RWPE2 (cell line): ENCODE measurements around the gene AADAC.
"Not testable (repeated sequence)": the region's sequence is repeated elsewhere in the genome, so short reads cannot be mapped to it uniquely, and the experiment has no call there.

Source experiments
- ATAC-seq: fragments of 200-7000 bp; cut with Tn5 transposase; 3 replicates; pipeline ENCODE4 v1.9.1; 2021; ENCODE audit warnings: low read depth
- DNase-seq: peaks from one replicate; pipeline ENCODE4 v3.0.0-alpha.2; 2020; ENCODE audit warnings: low spot score
- H3K27ac ChIP-seq: fragments of 450-650 bp; 2 replicates; pipeline ENCODE4 v1.5.1; 2017; ENCODE audit warnings: mild to moderate bottlenecking; ENCODE audit not compliant: poor library complexity, severe bottlenecking
- H3K27me3 ChIP-seq: fragments of 250-450 bp; sonication (Bioruptor Pico); 2 replicates; pipeline ENCODE4 v1.5.1; 2021; ENCODE audit warnings: mild to moderate bottlenecking, moderate library complexity; ENCODE audit not compliant: insufficient read depth, poor library complexity, severe bottlenecking
- H3K36me3 ChIP-seq: fragments of 250-450 bp; sonication (Bioruptor Pico); 2 replicates; pipeline ENCODE4 v1.5.1; 2020; ENCODE audit warnings: low read depth, mild to moderate bottlenecking, moderate library complexity
- H3K4me1 ChIP-seq: fragments of 250-450 bp; sonication (Bioruptor Pico); 2 replicates; pipeline ENCODE4 v1.5.1; 2021; ENCODE audit warnings: mild to moderate bottlenecking, moderate library complexity; ENCODE audit not compliant: insufficient read depth, poor library complexity, severe bottlenecking
- H3K4me3 ChIP-seq: fragments of 250-450 bp; sonication (Bioruptor Pico); 2 replicates; pipeline ENCODE4 v1.5.1; 2021; ENCODE audit warnings: mild to moderate bottlenecking, moderate library complexity; ENCODE audit not compliant: severe bottlenecking
- H3K9me3 ChIP-seq: fragments of 250-450 bp; sonication (Bioruptor Pico); 2 replicates; pipeline ENCODE4 v1.5.1; 2021; ENCODE audit warnings: mild to moderate bottlenecking, moderate library complexity; ENCODE audit not compliant: severe bottlenecking
- CTCF ChIP-seq: fragments of 450-650 bp; IDR thresholded peaks from one replicate; pipeline ENCODE4 v1.5.1; 2017; ENCODE audit warnings: mild to moderate bottlenecking, moderate library complexity; ENCODE audit not compliant: poor library complexity, severe bottlenecking

AADAC gene

GRCh38 chr3:151813799-151814198 is at the start of gene AADAC:
Gene AADAC (plus strand): TSS chr3:151814116. CDS start chr3:151814163, 47 bp downstream.
- Histone ChIP-seq H3K36me3 (no peaks in the 10 kb centered on the region), H3K4me1 (peaks cover 8% of the 10 kb centered on the region), H3K27me3 (no peaks in the 10 kb centered on the region), H3K9me3 (no peaks in the 10 kb centered on the region), H3K4me3 (no peak within 1 kb of the TSS), H3K27ac (no peak within 1 kb of the TSS)
- no peak for ATAC-seq
- no peak for DNase-seq
- no peak for TF ChIP-seq CTCF

GRCh38 chr3:151764699-151765098 is 49.2 kb upstream of the AADAC start:
- DNase-seq, ATAC-seq, H3K27ac ChIP-seq, H3K36me3 ChIP-seq, H3K9me3 ChIP-seq, H3K4me3 ChIP-seq, H3K27me3 ChIP-seq: not testable (repeated sequence)
- peaks cover 14% of the 10 kb centered on the region for H3K4me1 ChIP-seq

GRCh38 chr3:151765685-151766084 is 48.2 kb upstream of the AADAC start:
- peak overlapping the region; percentile 30 for H3K27ac ChIP-seq
- no peak for DNase-seq

GRCh38 chr3:151766454-151766853 is 47.5 kb upstream of the AADAC start:
- no peak for ATAC-seq

More at GRCh38 chr3:151765685-151766084, 48.2 kb upstream of the AADAC start:
- Histone ChIP-seq H3K27me3 (no peaks in the 10 kb centered on the region), H3K9me3 (no peaks in the 10 kb centered on the region), H3K4me1 (peaks cover 22% of the 10 kb centered on the region), H3K36me3 (no peaks in the 10 kb centered on the region), H3K4me3 (no peak overlapping the region)
- TF ChIP-seq CTCF, result no peak
- no peak for ATAC-seq

GRCh38 chr3:151768393-151768930 is 45.5 kb upstream of the AADAC start:
- Histone ChIP-seq H3K4me1 (peaks cover 30% of the 10 kb centered on the region), H3K4me3 (no peak overlapping the region), H3K27ac (no peak overlapping the region), H3K9me3 (no peaks in the 10 kb centered on the region), H3K36me3 (no peaks in the 10 kb centered on the region), H3K27me3 (no peaks in the 10 kb centered on the region)
- TF ChIP-seq CTCF, result no peak
- ATAC-seq (no peak), DNase-seq (no peak)

More at GRCh38 chr3:151766454-151766853, 47.5 kb upstream of the AADAC start:
- Histone ChIP-seq H3K4me1 (peaks cover 29% of the 10 kb centered on the region), H3K36me3 (no peaks in the 10 kb centered on the region), H3K9me3 (no peaks in the 10 kb centered on the region), H3K27ac (peak overlapping the region; percentile 30), H3K27me3 (no peaks in the 10 kb centered on the region), H3K4me3 (no peak overlapping the region)
- no peak for TF ChIP-seq CTCF
- DNase-seq, result no peak
